ENCODE results near the gene PPP1R36. TPM values are rescaled to one million over a fixed set of nuclear protein-coding genes. Genes with fewer than 3 reads are reported as not detected.

The PPP1R36 gene
- total RNA-seq, 1 experiment from 2014 or later, result 0.50 TPM

DNA sequence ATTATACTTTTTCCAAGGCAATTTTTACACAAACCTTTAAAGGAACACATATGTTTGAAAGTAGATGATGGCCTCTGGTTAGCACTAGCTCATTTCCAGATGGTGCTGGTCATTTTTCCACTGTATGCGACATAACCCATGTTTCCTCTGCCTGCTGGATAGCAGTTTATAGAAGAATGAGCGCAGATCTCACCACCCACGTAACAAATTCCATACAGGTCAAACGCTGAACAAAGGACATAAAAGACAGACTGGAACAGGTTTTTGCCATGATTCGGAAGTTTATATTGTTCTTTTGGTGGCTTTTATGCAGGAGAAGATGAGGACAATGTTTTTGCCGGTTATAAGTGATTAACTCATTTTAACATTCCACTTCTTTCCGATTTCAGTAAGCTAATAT, 30.7 kb downstream of the PPP1R36 start:
- no peaks in the 10 kb centered on the region for H3K9me3 ChIP-seq (ENCODE audit: control insufficient read depth, low read depth, low read length)
- H3K4me3 Mint-ChIP-seq, result no peak overlapping the region
- no peaks in the 10 kb centered on the region for H4K20me1 ChIP-seq (ENCODE audit: control insufficient read depth, insufficient read depth, insufficient read length)
- H3K18ac ChIP-seq (ENCODE audit: insufficient read length, low read depth, low read length), result no peak overlapping the region
- H2BK12ac ChIP-seq (ENCODE audit: insufficient read length, low read depth, low read length), result no peak overlapping the region
- H3K79me1 ChIP-seq (ENCODE audit: insufficient read depth, low read depth, low read length, poor library complexity, severe bottlenecking), result no peaks in the 10 kb centered on the region
- H3K4me1 Mint-ChIP-seq, result peaks cover 25 to 27% of the 10 kb centered on the region in 2 experiments
- no peaks in the 10 kb centered on the region for H3K36me3 Mint-ChIP-seq (ENCODE audit: insufficient read depth in 1 of 3, low read depth in 3 of 3)
- H2BK20ac ChIP-seq (ENCODE audit: low read depth, low read length, poor library complexity, severe bottlenecking), result peak overlapping the region; percentile 83
- H3K56ac ChIP-seq (ENCODE audit: insufficient read length, low read depth, low read length), result no peak overlapping the region
- H3K27me3 Mint-ChIP-seq (ENCODE audit: low read depth), result no peaks in the 10 kb centered on the region
- no peak overlapping the region for H4K5ac ChIP-seq (ENCODE audit: insufficient read length, low read depth, low read length)
- H2BK120ac ChIP-seq (ENCODE audit: low read depth, low read length, poor library complexity, severe bottlenecking), result no peak overlapping the region
- H3K9me3 Mint-ChIP-seq, result no peaks in the 10 kb centered on the region
- H2BK5ac ChIP-seq (ENCODE audit: insufficient read length, low read length), result no peak overlapping the region
- H3K9ac ChIP-seq (ENCODE audit: extremely low read depth, insufficient read length, low read length), result no peak overlapping the region
- H3K27ac ChIP-seq (ENCODE audit: insufficient read length, low read depth, low read length), result no peak overlapping the region
- no peak overlapping the region for H3K4ac ChIP-seq (ENCODE audit: low read depth, low read length)
- DNase-seq, result no peak
- WGBS (ENCODE audit: extremely low coverage, insufficient read length, low lambda C conversion rate), result no CpG with 5 or more reads among the region's 7 CpGs
- no peak overlapping the region for H2BK15ac ChIP-seq (ENCODE audit: low read depth, low read length)
- H3K27me3 ChIP-seq (ENCODE audit: insufficient read depth, low read length), result no peaks in the 10 kb centered on the region
- H3K79me2 ChIP-seq (ENCODE audit: insufficient read depth, low read length), result no peaks in the 10 kb centered on the region
- no peaks in the 10 kb centered on the region for H3K23me2 ChIP-seq (ENCODE audit: insufficient read length, low read depth, low read length, poor library complexity, severe bottlenecking)
- H3K14ac ChIP-seq (ENCODE audit: insufficient read depth, low read length), result no peak overlapping the region
- TF ChIP-seq, protein P1, sequence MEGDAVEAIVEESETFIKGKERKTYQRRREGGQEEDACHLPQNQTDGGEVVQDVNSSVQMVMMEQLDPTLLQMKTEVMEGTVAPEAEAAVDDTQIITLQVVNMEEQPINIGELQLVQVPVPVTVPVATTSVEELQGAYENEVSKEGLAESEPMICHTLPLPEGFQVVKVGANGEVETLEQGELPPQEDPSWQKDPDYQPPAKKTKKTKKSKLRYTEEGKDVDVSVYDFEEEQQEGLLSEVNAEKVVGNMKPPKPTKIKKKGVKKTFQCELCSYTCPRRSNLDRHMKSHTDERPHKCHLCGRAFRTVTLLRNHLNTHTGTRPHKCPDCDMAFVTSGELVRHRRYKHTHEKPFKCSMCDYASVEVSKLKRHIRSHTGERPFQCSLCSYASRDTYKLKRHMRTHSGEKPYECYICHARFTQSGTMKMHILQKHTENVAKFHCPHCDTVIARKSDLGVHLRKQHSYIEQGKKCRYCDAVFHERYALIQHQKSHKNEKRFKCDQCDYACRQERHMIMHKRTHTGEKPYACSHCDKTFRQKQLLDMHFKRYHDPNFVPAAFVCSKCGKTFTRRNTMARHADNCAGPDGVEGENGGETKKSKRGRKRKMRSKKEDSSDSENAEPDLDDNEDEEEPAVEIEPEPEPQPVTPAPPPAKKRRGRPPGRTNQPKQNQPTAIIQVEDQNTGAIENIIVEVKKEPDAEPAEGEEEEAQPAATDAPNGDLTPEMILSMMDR (conservative IDR thresholded peaks at IDR 0.05), result no peak
- H2AFZ ChIP-seq (ENCODE audit: low read length), result peak overlapping the region; percentile 12
- H3K4me2 ChIP-seq (ENCODE audit: insufficient read depth, insufficient read length, low read length), result no peak overlapping the region
- H4K91ac ChIP-seq (ENCODE audit: insufficient read length, low read depth, low read length), result no peak overlapping the region
- H3K27ac Mint-ChIP-seq, result 0 out of 7 replicates have a peak overlapping the region, but pooled peaks of 1 of the 3 experiments have one; percentile 8
- H4K8ac ChIP-seq (replicated peaks; ENCODE audit: insufficient read length, low read depth, low read length), result no peak overlapping the region
- H3K4me1 ChIP-seq (ENCODE audit: insufficient read depth, low read length), result peaks cover 3% of the 10 kb centered on the region; the same call in 1 of the 2 replicates
- H2AK5ac ChIP-seq (ENCODE audit: insufficient read length, low read length), result no peak overlapping the region
- no peak overlapping the region for H3T11ph ChIP-seq (ENCODE audit: low read length)
- H3K23ac ChIP-seq (ENCODE audit: insufficient read length, low read depth, low read length), result no peak overlapping the region

All from H9 (cell line).